NCI-H1436 treated with DMSO at 0.1 percent for 48 hours (cell line): ENCODE data around the gene KRTAP3-1.

Source experiments
- DNase-seq: peaks from one replicate; lab custom pipeline; 2025; lab: John Stamatoyannopoulos, UW

Gene KRTAP3-1

DNA sequence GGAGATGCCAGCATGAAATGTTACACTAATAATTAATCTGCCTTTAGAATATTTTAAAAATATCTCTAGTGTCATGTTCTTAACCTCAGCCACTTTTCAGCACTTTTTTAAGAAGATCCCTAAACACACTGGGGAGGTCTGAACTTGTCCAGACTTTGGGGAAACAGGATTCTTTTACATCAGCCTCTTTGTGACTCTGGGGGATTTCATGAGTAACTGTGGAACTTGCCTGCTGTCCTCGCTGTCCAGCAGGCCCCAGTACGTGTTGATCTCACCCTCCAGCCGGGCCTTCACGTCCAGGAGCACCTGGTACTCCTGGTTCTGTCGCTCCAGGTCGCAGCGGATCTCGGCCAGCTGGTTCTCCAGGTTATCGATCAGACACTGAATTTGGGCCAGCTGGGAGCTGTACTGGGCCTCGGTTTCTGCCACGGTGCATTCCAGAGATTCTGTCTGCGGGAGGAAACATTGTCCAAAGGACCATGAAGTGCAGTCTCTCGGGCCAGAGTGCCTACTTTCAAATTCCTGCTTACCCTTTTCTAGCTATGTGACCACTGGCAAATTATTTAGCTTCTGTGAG lies 30.3 kb downstream of the KRTAP3-1 start:
- no peak for DNase-seq

- no peak for DNase-seq
Measured at GRCh38 chr17:40975516-40975915, 33.4 kb downstream of the KRTAP3-1 start.

GRCh38 chr17:40974366-40974765 lies 34.6 kb downstream of the KRTAP3-1 start:
- DNase-seq = no peak

DNA sequence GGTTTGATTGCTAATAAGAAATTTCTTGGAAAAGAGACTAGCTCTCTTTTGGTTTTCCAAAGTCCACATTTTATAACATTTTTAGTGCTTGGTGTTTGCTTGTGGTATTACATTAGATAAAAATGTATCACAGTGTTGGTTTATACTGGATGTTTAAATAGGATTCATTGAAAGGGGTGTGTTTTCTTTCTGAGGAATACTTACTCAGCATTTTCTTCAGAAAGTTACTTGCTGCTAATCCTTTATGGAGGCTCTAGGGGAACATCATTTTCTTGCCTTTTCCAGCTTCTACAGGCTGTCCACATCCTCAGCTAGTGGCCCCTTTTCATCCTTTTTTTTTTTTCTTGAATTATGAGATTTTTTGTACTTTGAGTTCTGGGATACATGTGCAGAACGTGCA lies 41.3 kb downstream of the KRTAP3-1 start:
- DNase-seq = no peak

GRCh38 chr17:40966848-40967247 lies 42.1 kb downstream of the KRTAP3-1 start, which contains the start of gene KRT39:
KRT39 (minus strand) TSS chr17:40966948; CDS start chr17:40966856, 92 bp downstream.
- DNase-seq = no peak

DNA sequence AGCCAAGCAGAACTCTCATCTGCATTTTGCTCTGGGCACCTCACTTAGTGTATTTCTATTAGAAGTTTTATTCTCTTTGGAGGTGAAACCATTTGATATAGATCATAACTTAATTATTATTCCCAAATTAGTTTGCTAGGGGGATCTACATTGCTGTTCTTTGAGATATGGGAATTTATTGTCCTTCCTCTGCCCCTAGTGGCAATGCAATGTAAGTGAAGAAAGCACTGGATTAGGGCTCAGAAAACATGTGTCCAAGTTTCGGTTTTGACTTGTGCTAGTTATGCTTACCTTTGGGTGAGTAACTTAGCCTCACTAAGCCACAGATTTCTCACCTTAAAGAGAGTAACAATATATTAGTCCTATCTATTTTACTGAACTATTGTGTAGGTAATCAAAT lies 45.1 kb downstream of the KRTAP3-1 start:
- DNase-seq = no peak

GRCh38 chr17:40962059-40962561 lies 46.8 kb downstream of the KRTAP3-1 start:
- no peak for DNase-seq

DNA sequence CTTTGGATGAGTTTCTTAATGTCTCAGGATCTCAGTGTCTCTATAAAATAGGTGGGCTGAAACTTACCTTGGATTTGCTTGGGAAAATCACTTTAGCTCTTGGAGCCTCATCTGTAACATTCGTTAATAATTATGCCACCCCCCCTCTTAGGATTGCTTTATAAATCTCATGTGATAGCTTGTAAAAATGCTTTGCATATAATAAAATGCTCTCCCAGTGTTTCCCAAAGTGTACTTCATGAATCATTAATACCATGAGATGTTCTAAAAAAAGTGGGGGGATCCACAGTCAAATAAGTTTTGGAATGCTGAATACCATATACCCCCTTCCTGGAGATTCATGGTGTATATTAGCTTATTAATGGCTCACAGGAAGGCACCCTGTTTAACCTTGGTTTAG lies 47.3 kb downstream of the KRTAP3-1 start:
- no peak for DNase-seq

DNA sequence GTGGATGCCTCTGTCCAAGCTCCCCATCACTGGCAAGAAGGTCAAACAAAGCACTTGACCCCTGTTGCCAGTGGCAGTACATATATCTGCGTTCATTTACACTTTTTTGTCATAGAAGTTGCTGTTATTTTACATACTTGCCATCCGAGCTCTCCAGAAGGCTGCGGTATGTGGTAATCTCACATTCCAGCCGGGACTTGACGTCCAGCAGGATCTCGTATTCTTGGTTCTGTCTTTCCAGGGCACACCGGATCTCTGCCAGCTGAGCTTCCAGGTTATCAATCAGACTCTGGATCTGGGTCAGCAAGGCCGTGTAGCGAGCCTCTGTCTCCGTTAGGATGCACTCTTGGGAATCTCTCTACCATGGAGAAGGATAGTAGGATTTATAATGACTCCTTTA lies 48.8 kb downstream of the KRTAP3-1 start:
- no peak for DNase-seq
